A673 (cell line): Measurements from ENCODE around the gene KHK. TPM values are rescaled to one million over a fixed set of nuclear protein-coding genes. Genes with fewer than 3 reads are reported as not detected.

Experiments
- BruUV-seq: library from RNA; stranded (reverse); fragments of 400-500 nt; replicated peaks from 2 replicates; lab custom pipeline; 2021; lab: Mats Ljungman, UMichigan
- CTCF ChIA-PET: fragments of 300-600 bp; sonication (Branson Sonifier 250); formaldehyde crosslinking; loops from one replicate; lab custom pipeline; 2022; ENCODE audit warnings: antibody characterized with exemption; lab: Charles Lee
- POLR2A ChIA-PET: fragments of 300-600 bp; sonication (Branson Sonifier 250); formaldehyde crosslinking; loops from one replicate; lab custom pipeline; 2022; ENCODE audit warnings: antibody characterized with exemption; ENCODE audit not compliant: low non-redundant PET; lab: Charles Lee
- DNase-seq: peaks from one replicate; pipeline ENCODE4 v3.0.0-alpha.2; 2015; ENCODE audit warnings: low spot score
- H3K27ac ChIP-seq: fragments of 200-600 bp; sonication (generic); 2 replicates; pipeline ENCODE4 v1.5.1; 2016; ENCODE audit warnings: mixed run types, low read depth, mild to moderate bottlenecking, mixed read lengths, antibody characterized with exemption, low read length; ENCODE audit not compliant: poor library complexity, severe bottlenecking
- H3K27me3 ChIP-seq: fragments of 200-600 bp; sonication (generic); replicated peaks from 2 replicates; pipeline ENCODE4 v1.6.1; 2017; ENCODE audit warnings: mixed run types, low read depth, mild to moderate bottlenecking, mixed read lengths, antibody characterized with exemption, low read length; ENCODE audit not compliant: insufficient read depth, poor library complexity
- H3K36me3 ChIP-seq: fragments of 200-600 bp; sonication (generic); 2 replicates; pipeline ENCODE4 v1.6.1; 2016; ENCODE audit warnings: mixed run types, mild to moderate bottlenecking, mixed read lengths, antibody characterized with exemption, low read length; ENCODE audit not compliant: insufficient read depth, poor library complexity, severe bottlenecking
- H3K4me1 ChIP-seq: fragments of 200-600 bp; sonication (generic); 2 replicates; pipeline ENCODE4 v1.6.1; 2017; ENCODE audit warnings: mixed run types, mild to moderate bottlenecking, mixed read lengths, antibody characterized with exemption, low read length; ENCODE audit not compliant: insufficient read depth, poor library complexity, severe bottlenecking
- H3K4me3 ChIP-seq: fragments of 200-600 bp; sonication (generic); 2 replicates; pipeline ENCODE4 v1.5.1; 2016; ENCODE audit warnings: low read depth, mixed run types, mild to moderate bottlenecking, mixed read lengths, low read length; ENCODE audit not compliant: poor library complexity, severe bottlenecking
- H3K9me3 ChIP-seq: fragments of 200-600 bp; sonication (generic); 2 replicates; pipeline ENCODE4 v1.6.1; 2016; ENCODE audit warnings: mixed run types, low read depth, mild to moderate bottlenecking, mixed read lengths, antibody characterized with exemption, low read length; ENCODE audit not compliant: poor library complexity, severe bottlenecking
- EZH2 ChIP-seq: fragments of 200-600 bp; sonication (generic); IDR thresholded peaks from 2 replicates; pipeline ENCODE4 v1.6.1; 2017; ENCODE audit warnings: borderline replicate concordance, low read depth, mild to moderate bottlenecking, mixed read lengths, antibody characterized with exemption, low read length; ENCODE audit not compliant: poor library complexity, severe bottlenecking
- intact Hi-C: fragments of 100-400 bp; cut with micrococcal nuclease; formaldehyde crosslinking; loops from one replicate; pipeline ENCODE4 v1.10.0; 2022; ENCODE audit not compliant: unreplicated experiment
- total RNA-seq: library from RNA; stranded (reverse); gene quantifications from 2 replicates; pipeline ENCODE4 v1.2.3, GENCODE V29; 2021
- TF ChIP-seq, protein P1 (sequence below): fragments of 300-800, 200-600 bp; sonication (generic); conservative IDR thresholded peaks from 2 replicates; pipeline ENCODE4 v1.5.1; 2017; ENCODE audit warnings: low read depth, mild to moderate bottlenecking, antibody characterized with exemption, low read length, moderate library complexity, mixed read lengths

The KHK gene
- total RNA-seq, 1 experiment from 2014 or later: 40.2 TPM

DNA sequence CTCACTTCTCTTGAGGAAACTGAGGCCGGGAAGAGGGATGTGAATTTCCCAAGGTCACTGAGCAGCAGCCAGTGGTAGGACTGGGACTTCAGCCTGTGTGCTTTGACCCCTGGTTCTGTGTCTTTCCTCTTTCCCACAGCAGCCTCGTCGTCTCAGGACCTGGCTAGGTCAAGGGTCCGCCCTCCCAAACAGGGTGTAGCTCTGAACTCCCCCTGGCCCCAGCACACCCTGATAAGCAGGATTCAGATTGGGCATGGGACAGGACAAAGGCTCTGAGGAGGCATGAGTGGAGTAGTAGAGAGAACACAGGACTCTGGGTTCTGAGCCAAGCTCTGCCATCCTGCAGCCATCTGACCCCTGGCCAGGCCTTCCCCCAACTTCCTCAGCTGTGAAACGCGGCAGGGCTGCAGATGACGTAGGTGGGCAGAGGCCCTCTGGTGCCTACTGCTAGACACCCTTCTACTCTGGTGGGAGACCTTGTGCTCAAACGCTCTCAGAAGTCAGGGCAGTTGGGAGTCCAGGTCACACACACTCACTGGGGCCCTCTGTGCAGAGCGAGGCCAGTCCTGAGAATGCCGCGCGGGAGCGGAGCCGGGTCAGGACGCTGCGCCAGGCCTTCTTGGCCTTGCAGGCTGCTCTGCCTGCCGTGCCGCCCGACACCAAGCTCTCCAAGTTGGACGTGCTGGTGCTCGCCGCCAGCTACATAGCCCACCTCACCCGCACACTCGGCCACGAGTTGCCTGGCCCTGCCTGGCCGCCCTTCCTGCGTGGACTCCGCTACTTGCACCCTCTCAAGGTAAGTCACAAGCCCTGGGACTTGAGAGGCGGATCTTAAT, 63.2 kb downstream of the KHK start:
- intact Hi-C loops: no loop called here
- no peaks in the 10 kb centered on the region for H3K9me3 ChIP-seq
- H3K4me3 ChIP-seq: no peak overlapping the region
- no TSS peak for BruUV-seq
- TF ChIP-seq EZH2: no peak
- TF ChIP-seq, protein P1, sequence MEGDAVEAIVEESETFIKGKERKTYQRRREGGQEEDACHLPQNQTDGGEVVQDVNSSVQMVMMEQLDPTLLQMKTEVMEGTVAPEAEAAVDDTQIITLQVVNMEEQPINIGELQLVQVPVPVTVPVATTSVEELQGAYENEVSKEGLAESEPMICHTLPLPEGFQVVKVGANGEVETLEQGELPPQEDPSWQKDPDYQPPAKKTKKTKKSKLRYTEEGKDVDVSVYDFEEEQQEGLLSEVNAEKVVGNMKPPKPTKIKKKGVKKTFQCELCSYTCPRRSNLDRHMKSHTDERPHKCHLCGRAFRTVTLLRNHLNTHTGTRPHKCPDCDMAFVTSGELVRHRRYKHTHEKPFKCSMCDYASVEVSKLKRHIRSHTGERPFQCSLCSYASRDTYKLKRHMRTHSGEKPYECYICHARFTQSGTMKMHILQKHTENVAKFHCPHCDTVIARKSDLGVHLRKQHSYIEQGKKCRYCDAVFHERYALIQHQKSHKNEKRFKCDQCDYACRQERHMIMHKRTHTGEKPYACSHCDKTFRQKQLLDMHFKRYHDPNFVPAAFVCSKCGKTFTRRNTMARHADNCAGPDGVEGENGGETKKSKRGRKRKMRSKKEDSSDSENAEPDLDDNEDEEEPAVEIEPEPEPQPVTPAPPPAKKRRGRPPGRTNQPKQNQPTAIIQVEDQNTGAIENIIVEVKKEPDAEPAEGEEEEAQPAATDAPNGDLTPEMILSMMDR: no peak
- H3K27me3 ChIP-seq: no peaks in the 10 kb centered on the region
- H3K36me3 ChIP-seq: no peaks in the 10 kb centered on the region
- CTCF ChIA-PET: no interaction called here
- no peaks in the 10 kb centered on the region for H3K4me1 ChIP-seq
- H3K27ac ChIP-seq: no peak overlapping the region
- POLR2A ChIA-PET: interaction anchor here (0.7 kb wide), 1 partner anchor 33 kb away, joined by 3 read pairs; no protein-coding TSS in a partner anchor
- DNase-seq: no peak

Other genes with a start within 250 kb of the KHK start
- 110 and 111 TPM in 2 replicates for gene DPYSL5, start 238.6 kb upstream of the KHK start, total RNA-seq
- 8.4 and 9.0 TPM in 2 replicates for gene MAPRE3, start 116.1 kb upstream of the KHK start, total RNA-seq
- gene TMEM214, start 53.8 kb upstream of the KHK start, total RNA-seq: 76.7 and 77.8 TPM in 2 replicates
- 64.1 and 72.8 TPM in 2 replicates for gene AGBL5, start 35.1 kb upstream of the KHK start, total RNA-seq
- gene OST4, start 15.1 kb upstream of the KHK start, total RNA-seq: 235 and 237 TPM in 2 replicates
- 31.0 and 46.8 TPM in 2 replicates for gene EMILIN1, start 8.2 kb upstream of the KHK start, total RNA-seq
- 8.4 and 9.4 TPM in 2 replicates for gene CGREF1, start 32.4 kb downstream of the KHK start, total RNA-seq
- 0.22 TPM in 1 of 2 replicates, not detected in the other for gene ABHD1, start 37.0 kb downstream of the KHK start, total RNA-seq
- 52.7 and 53.8 TPM in 2 replicates for gene PREB, start 47.9 kb downstream of the KHK start, total RNA-seq
- gene PRR30, start 52.6 kb downstream of the KHK start, total RNA-seq: not detected in 2 replicates
- gene TCF23, start 62.2 kb downstream of the KHK start, total RNA-seq: not detected in 2 replicates
- 106 and 107 TPM in 2 replicates for gene ATRAID, start 125.3 kb downstream of the KHK start, total RNA-seq
- gene SLC5A6, start 125.5 kb downstream of the KHK start, total RNA-seq: 366 and 515 TPM in 2 replicates
- 194 and 210 TPM in 2 replicates for gene CAD, start 130.6 kb downstream of the KHK start, total RNA-seq
- 45.0 and 45.6 TPM in 2 replicates for gene SLC30A3, start 176.3 kb downstream of the KHK start, total RNA-seq
- gene DNAJC5G, start 188.7 kb downstream of the KHK start, total RNA-seq: 2.4 and 2.7 TPM in 2 replicates
- 2.2 and 2.8 TPM in 2 replicates for gene TRIM54, start 195.7 kb downstream of the KHK start, total RNA-seq
- gene UCN, start 221.7 kb downstream of the KHK start, total RNA-seq: 0.64 and 0.68 TPM in 2 replicates
- gene MPV17, start 236.3 kb downstream of the KHK start, total RNA-seq: 63.4 and 66.3 TPM in 2 replicates